OCI-LY3 (cell line): ENCODE measurements around the gene MINDY4.

Experiments used
- H2AFZ ChIP-seq: fragments of 200-600, 300-600 bp; shearing (Covaris generic); 2 replicates; pipeline ENCODE4 v1.6.0; 2014; ENCODE audit warnings: antibody characterized with exemption, low read depth, low read length
- H3K27ac ChIP-seq: fragments of 200-600, 300-600 bp; sonication (generic); 2 replicates; pipeline ENCODE4 v1.5.1; 2014; ENCODE audit warnings: mild to moderate bottlenecking, low read length, moderate library complexity, mixed read lengths
- H3K27me3 ChIP-seq: fragments of 200-600, 300-600 bp; sonication (generic); 2 replicates; pipeline ENCODE4 v1.6.1; 2014; ENCODE audit warnings: low read depth, low read length, mixed read lengths
- H3K36me3 ChIP-seq: fragments of 200-600, 300-600 bp; sonication (generic); replicated peaks from 2 replicates; pipeline ENCODE3; 2014; ENCODE audit warnings: low read depth, low read length, mixed read lengths
- H3K4me1 ChIP-seq: fragments of 300-600, 200-600 bp; sonication (generic); 2 replicates; pipeline ENCODE4 v1.6.1; 2014; ENCODE audit warnings: low read length, mixed read lengths
- H3K4me2 ChIP-seq: fragments of 200-600, 300-600 bp; sonication (generic); 2 replicates; pipeline ENCODE4 v1.6.1; 2014; ENCODE audit warnings: low read length, mixed read lengths
- H3K4me3 ChIP-seq: fragments of 300-600, 200-600 bp; sonication (generic); 2 replicates; pipeline ENCODE4 v1.5.1; 2014; ENCODE audit warnings: antibody characterized with exemption, mild to moderate bottlenecking, low read length, moderate library complexity
- H3K79me2 ChIP-seq: fragments of 300-600, 200-600 bp; shearing (Covaris generic); 2 replicates; pipeline ENCODE4 v1.6.1; 2014; ENCODE audit warnings: mild to moderate bottlenecking, low read length, mixed read lengths
- H3K9ac ChIP-seq: fragments of 300-600, 200-600 bp; shearing (Covaris generic); 2 replicates; pipeline ENCODE4 v1.6.0; 2014; ENCODE audit warnings: mild to moderate bottlenecking, low read length, moderate library complexity
- H3K9me3 ChIP-seq: fragments of 200-600, 300-600 bp; shearing (Covaris generic); 2 replicates; pipeline ENCODE4 v1.6.1; 2014; ENCODE audit warnings: low read length, mixed read lengths; ENCODE audit not compliant: insufficient read depth
- H4K20me1 ChIP-seq: fragments of 200-600, 300-600 bp; sonication (generic); 2 replicates; pipeline ENCODE4 v1.6.1; 2016; ENCODE audit warnings: low read length, mixed read lengths; ENCODE audit not compliant: insufficient read depth
- CTCF ChIP-seq: fragments of 200-600, 300-600 bp; sonication (generic); IDR thresholded peaks from 2 replicates; pipeline ENCODE4 v1.5.1; 2014; ENCODE audit warnings: antibody characterized with exemption, low read length, low read depth
- EZH2phosphoT487 ChIP-seq: fragments of 200-600 bp; shearing (Covaris generic); IDR thresholded peaks from 2 replicates; pipeline ENCODE4 v1.6.1; 2018; ENCODE audit warnings: antibody characterized with exemption, mixed run types, low read depth

MINDY4 gene

GRCh38 chr7:30879139-30880124, 108.2 kb downstream of the MINDY4 start:
- H3K4me3 ChIP-seq: no peak overlapping the region
- TF ChIP-seq EZH2phosphoT487 (no peak), CTCF (no peak)
- H3K9ac ChIP-seq: no peak overlapping the region
- H3K27me3 ChIP-seq: no peaks in the 10 kb centered on the region
- H4K20me1 ChIP-seq: no peaks in the 10 kb centered on the region
- H3K4me2 ChIP-seq: no peak overlapping the region
- H3K9me3 ChIP-seq: no peaks in the 10 kb centered on the region
- no peak overlapping the region for H2AFZ ChIP-seq
- no peaks in the 10 kb centered on the region for H3K79me2 ChIP-seq
- H3K27ac ChIP-seq: no peak overlapping the region
- H3K4me1 ChIP-seq: no peaks in the 10 kb centered on the region
- H3K36me3 ChIP-seq: no peaks in the 10 kb centered on the region

GRCh38 chr7:30880125-30880720, 109.0 kb downstream of the MINDY4 start:
- H3K27ac ChIP-seq: no peak overlapping the region
- H3K9me3 ChIP-seq: no peaks in the 10 kb centered on the region
- H3K4me3 ChIP-seq: no peak overlapping the region
- H2AFZ ChIP-seq: no peak overlapping the region
- no peaks in the 10 kb centered on the region for H3K36me3 ChIP-seq
- no peak overlapping the region for H3K9ac ChIP-seq
- H3K79me2 ChIP-seq: no peaks in the 10 kb centered on the region
- no peak overlapping the region for H3K4me2 ChIP-seq
- H4K20me1 ChIP-seq: no peaks in the 10 kb centered on the region
- TF ChIP-seq EZH2phosphoT487 (no peak), CTCF (no peak)
- H3K27me3 ChIP-seq: no peaks in the 10 kb centered on the region
- no peaks in the 10 kb centered on the region for H3K4me1 ChIP-seq

GRCh38 chr7:30880941-30881340, 109.7 kb downstream of the MINDY4 start:
- Histone ChIP-seq H3K79me2 (no peaks in the 10 kb centered on the region), H2AFZ (no peak overlapping the region), H3K4me3 (no peak overlapping the region), H3K36me3 (no peaks in the 10 kb centered on the region), H3K9ac (no peak overlapping the region), H3K4me1 (no peaks in the 10 kb centered on the region), H3K9me3 (no peaks in the 10 kb centered on the region), H3K4me2 (no peak overlapping the region), H3K27me3 (no peaks in the 10 kb centered on the region), H4K20me1 (no peaks in the 10 kb centered on the region), H3K27ac (no peak overlapping the region)
- TF ChIP-seq CTCF (no peak), EZH2phosphoT487 (no peak)

GRCh38 chr7:30881448-30881847, 110.2 kb downstream of the MINDY4 start:
- Histone ChIP-seq H3K4me2 (no peak overlapping the region), H4K20me1 (no peaks in the 10 kb centered on the region), H3K9ac (no peak overlapping the region), H3K9me3 (no peaks in the 10 kb centered on the region), H3K27ac (no peak overlapping the region), H3K36me3 (no peaks in the 10 kb centered on the region), H3K4me1 (no peaks in the 10 kb centered on the region), H3K4me3 (no peak overlapping the region), H3K79me2 (no peaks in the 10 kb centered on the region), H3K27me3 (no peaks in the 10 kb centered on the region), H2AFZ (no peak overlapping the region)
- no peak for TF ChIP-seq EZH2phosphoT487
- no peak for TF ChIP-seq CTCF
